ENCODE measurements around the gene QRICH2.
"Not testable (repeated sequence)": the region's sequence is repeated elsewhere in the genome, so short reads cannot be mapped to it uniquely, and the experiment has no call there.

The QRICH2 gene

GRCh38 chr17:76307966-76308338 is at the start of gene QRICH2:
TSS of gene QRICH2 (minus strand) at chr17:76308276. CDS start at chr17:76307998, 278 bp downstream.
- no peak for DNase-seq (ENCODE audit: low read depth)

- DNase-seq (ENCODE audit: low read depth), result no peak
Measured at GRCh38 chr17:76357597-76358158, 49.6 kb upstream of the QRICH2 start.

- no peak for DNase-seq (ENCODE audit: low read depth)
Measured at GRCh38 chr17:76356803-76357456, 48.9 kb upstream of the QRICH2 start.

- DNase-seq (ENCODE audit: low read depth), result peak; percentile 34
Measured at GRCh38 chr17:76354747-76355310, 46.8 kb upstream of the QRICH2 start.

GRCh38 chr17:76354317-76354729 is 46.2 kb upstream of the QRICH2 start:
- no peak for DNase-seq (ENCODE audit: low read depth)

GRCh38 chr17:76353599-76354316 is 45.7 kb upstream of the QRICH2 start, which contains the start of gene PRPSAP1:
TSS of gene PRPSAP1 (minus strand) at chr17:76353916. CDS start at chr17:76353703, 213 bp downstream.
- peak; percentile 92 for DNase-seq (ENCODE audit: low read depth)

- peak; percentile 29 for DNase-seq (ENCODE audit: low read depth)
Measured at GRCh38 chr17:76353004-76353598, 45.0 kb upstream of the QRICH2 start.

- peak; percentile 30 for DNase-seq (ENCODE audit: low read depth)
Measured at GRCh38 chr17:76351526-76352071, 43.5 kb upstream of the QRICH2 start.

GRCh38 chr17:76350463-76350862 is 42.4 kb upstream of the QRICH2 start:
- no peak for DNase-seq (ENCODE audit: low read depth)

GRCh38 chr17:76346936-76347335 is 38.9 kb upstream of the QRICH2 start:
- DNase-seq (ENCODE audit: low read depth), result not testable (repeated sequence)

- no peak for DNase-seq (ENCODE audit: low read depth)
Measured at GRCh38 chr17:76345377-76345974, 37.4 kb upstream of the QRICH2 start.

- DNase-seq (ENCODE audit: low read depth), result no peak
Measured at GRCh38 chr17:76343106-76343505, 35.0 kb upstream of the QRICH2 start.

GRCh38 chr17:76341301-76341700 is 33.2 kb upstream of the QRICH2 start:
- no peak for DNase-seq (ENCODE audit: low read depth)

- peak; percentile 59 for DNase-seq (ENCODE audit: low read depth)
Measured at GRCh38 chr17:76337413-76337777, 29.3 kb upstream of the QRICH2 start.

- no peak for DNase-seq (ENCODE audit: low read depth)
Measured at GRCh38 chr17:76336756-76337412, 28.8 kb upstream of the QRICH2 start.

GRCh38 chr17:76335716-76336381 is 27.8 kb upstream of the QRICH2 start:
- DNase-seq (ENCODE audit: low read depth), result no peak

GRCh38 chr17:76333673-76334505 is 25.8 kb upstream of the QRICH2 start:
- no peak for DNase-seq (ENCODE audit: low read depth)

- DNase-seq (ENCODE audit: low read depth), result no peak
Measured at GRCh38 chr17:76331083-76331482, 23.0 kb upstream of the QRICH2 start.

GRCh38 chr17:76329664-76330063 is 21.6 kb upstream of the QRICH2 start:
- DNase-seq (ENCODE audit: low read depth), result no peak

- DNase-seq (ENCODE audit: low read depth), result no peak
Measured at GRCh38 chr17:76327696-76328095, 19.6 kb upstream of the QRICH2 start.

All from EH (cell line).